Muscle of leg (tissue), 16 donors: ENCODE measurements around the gene GPR107. TPM values are rescaled to one million over a fixed set of nuclear protein-coding genes. Genes with fewer than 3 reads are reported as not detected.
A peak's percentile ranks its signal among the peaks of the same experiment; 100 is the strongest.
"Not testable (repeated sequence)": the region's sequence is repeated elsewhere in the genome, so short reads cannot be mapped to it uniquely, and the experiment has no call there.

Experiments used
- DNase-seq: peaks from one replicate; pipeline ENCODE4 v3.0.0; 2013
- H3K27ac ChIP-seq: one replicate; pipeline ENCODE4 v1.5.1; 2013; ENCODE audit warnings: mild to moderate bottlenecking, low read length, control low read depth
- H3K27me3 ChIP-seq: one replicate; pipeline ENCODE4 v1.6.1; 2013; ENCODE audit warnings: low read length; ENCODE audit not compliant: control insufficient read depth, insufficient read depth
- H3K36me3 ChIP-seq: one replicate; pipeline ENCODE4 v1.6.1; 2013; ENCODE audit warnings: low read length; ENCODE audit not compliant: control insufficient read depth, insufficient read depth
- H3K4me1 ChIP-seq: one replicate; pipeline ENCODE4 v1.6.1; 2013; ENCODE audit warnings: low read length; ENCODE audit not compliant: control insufficient read depth, insufficient read depth
- H3K4me3 ChIP-seq: one replicate; pipeline ENCODE4 v1.5.1; 2013; ENCODE audit warnings: low read length, control low read depth
- H3K9me3 ChIP-seq: replicated peaks from 2 replicates; pipeline ENCODE4 v1.6.1; 2013; ENCODE audit warnings: low read depth, low read length; ENCODE audit not compliant: control insufficient read depth
- WGBS: methylation state at CpG from one replicate; pipeline ENCODE4 v1.1.5; 2013; ENCODE audit warnings: missing lambda C conversion rate; ENCODE audit not compliant: insufficient coverage; 5-methylcytosine and 5-hydroxymethylcytosine counted together
- long read RNA-seq, 11 donors: transcript quantifications; one replicate each; lab custom pipeline, GENCODE V29; 2026
- polyA plus RNA-seq, 8 donors: library from polyadenylated mRNA; unstranded; fragments of 120-200 nt; gene quantifications; one replicate each; pipeline versions ENCODE4 v1.2.1 to v1.2.3, GENCODE V29; 2013; ENCODE audit warnings: inconsistent platforms in 1 of 8, low replicate concordance in 1 of 8; ENCODE audit not compliant: insufficient read length in 8 of 8, insufficient read depth in 1 of 8
- total RNA-seq: library from RNA; stranded (reverse); fragments of 120-200 nt; gene quantifications from one replicate; pipeline ENCODE4 v1.2.4, GENCODE V29; 2013

The GPR107 gene
- total RNA-seq: 17.9 TPM
- 10 to 100 TPM; 28.9 to 42.1 (median 36.4) TPM for polyA plus RNA-seq
- long read RNA-seq, donor 1: 0 reads
- long read RNA-seq, donor 2: 0 reads
- long read RNA-seq, donor 3, full-length matches to known transcripts: 4 of 4 reads
- long read RNA-seq, donor 3, partial matches to known transcripts: 0 of 4 reads
- long read RNA-seq, donor 3, other reads (novel, unspliced or antisense): 0 of 4 reads
- long read RNA-seq, donor 4, full-length matches to known transcripts: 1 of 1 reads
- long read RNA-seq, donor 4, partial matches to known transcripts: 0 of 1 reads
- long read RNA-seq, donor 4, other reads (novel, unspliced or antisense): 0 of 1 reads
- long read RNA-seq, donor 5, full-length matches to known transcripts: 4 of 39 reads
- long read RNA-seq, donor 5, partial matches to known transcripts: 35 of 39 reads
- long read RNA-seq, donor 5, other reads (novel, unspliced or antisense): 0 of 39 reads
- long read RNA-seq, donor 6, full-length matches to known transcripts: 2 of 2 reads
- long read RNA-seq, donor 6, partial matches to known transcripts: 0 of 2 reads
- long read RNA-seq, donor 6, other reads (novel, unspliced or antisense): 0 of 2 reads
- long read RNA-seq, donor 7, full-length matches to known transcripts: 2 of 9 reads
- long read RNA-seq, donor 7, partial matches to known transcripts: 7 of 9 reads
- long read RNA-seq, donor 7, other reads (novel, unspliced or antisense): 0 of 9 reads
- long read RNA-seq, donor 8: 0 reads
- long read RNA-seq, donor 9: 0 reads
- long read RNA-seq, donor 10, full-length matches to known transcripts: 2 of 2 reads
- long read RNA-seq, donor 10, partial matches to known transcripts: 0 of 2 reads
- long read RNA-seq, donor 10, other reads (novel, unspliced or antisense): 0 of 2 reads
- long read RNA-seq, donor 11: 0 reads

GRCh38 chr9:130053504-130054324 lies at the start of gene GPR107:
Gene GPR107, plus strand, starts transcription at chr9:130053906. Its CDS starts 27 bp downstream, at chr9:130053933.
- peak; percentile 91 for DNase-seq
- Histone ChIP-seq H3K9me3 (no peaks in the 10 kb centered on the region), H3K27ac (peak within 1 kb of the TSS; percentile 91), H3K4me3 (peak within 1 kb of the TSS; percentile 98), H3K4me1 (peaks cover 15% of the 10 kb centered on the region), H3K36me3 (peaks cover 7% of the 10 kb centered on the region), H3K27me3 (no peaks in the 10 kb centered on the region)
- under 1% methylated on average over 59 of the region's 64 CpGs for WGBS

- Histone ChIP-seq H3K36me3 (no peaks in the 10 kb centered on the region), H3K4me1 (no peaks in the 10 kb centered on the region), H3K27ac (no peak overlapping the region), H3K27me3 (no peaks in the 10 kb centered on the region), H3K9me3 (no peaks in the 10 kb centered on the region), H3K4me3 (no peak overlapping the region)
- no peak for DNase-seq
- 72% methylated on average over 3 of the region's 8 CpGs for WGBS
These were observed 49.7 kb upstream of the GPR107 start for GRCh38 chr9:130003943-130004552.

GRCh38 chr9:130006952-130007351 lies 46.8 kb upstream of the GPR107 start:
- not testable (repeated sequence) for H3K4me3 ChIP-seq, H3K9me3 ChIP-seq, H3K27ac ChIP-seq, H3K27me3 ChIP-seq, DNase-seq, H3K36me3 ChIP-seq, H3K4me1 ChIP-seq
- WGBS: 100% methylated on average over 1 of the region's 6 CpGs

GRCh38 chr9:130008538-130008937 lies 45.2 kb upstream of the GPR107 start:
- WGBS: 61% methylated on average over 2 of the region's 5 CpGs
- Histone ChIP-seq H3K4me1 (no peaks in the 10 kb centered on the region), H3K9me3 (peaks cover 8% of the 10 kb centered on the region)

GRCh38 chr9:130009546-130009945 lies 44.2 kb upstream of the GPR107 start:
- not testable (repeated sequence) for H3K4me3 ChIP-seq, H3K27ac ChIP-seq, H3K9me3 ChIP-seq, DNase-seq, H3K4me1 ChIP-seq, H3K36me3 ChIP-seq, H3K27me3 ChIP-seq
- WGBS: 71% methylated on average over 1 of the region's 10 CpGs

More at GRCh38 chr9:130008538-130008937, 45.2 kb upstream of the GPR107 start:
- H3K4me3 ChIP-seq: no peak overlapping the region
- H3K36me3 ChIP-seq: peaks cover 2% of the 10 kb centered on the region
- H3K27ac ChIP-seq: no peak overlapping the region
- DNase-seq: no peak
- H3K27me3 ChIP-seq: no peaks in the 10 kb centered on the region

- peaks cover 2% of the 10 kb centered on the region for H3K36me3 ChIP-seq
- no peaks in the 10 kb centered on the region for H3K27me3 ChIP-seq
- no peak overlapping the region for H3K27ac ChIP-seq
- no peaks in the 10 kb centered on the region for H3K4me1 ChIP-seq
- H3K9me3 ChIP-seq: peaks cover 8% of the 10 kb centered on the region
- no peak for DNase-seq
- H3K4me3 ChIP-seq: no peak overlapping the region
- WGBS: 100% methylated on average over 2 of the region's 5 CpGs
These were observed 43.3 kb upstream of the GPR107 start for GRCh38 chr9:130010151-130010988.

- no peaks in the 10 kb centered on the region for H3K27me3 ChIP-seq
- no peak overlapping the region for H3K27ac ChIP-seq
- 92% methylated on average over 2 of the region's 2 CpGs for WGBS
- H3K9me3 ChIP-seq: peaks cover 11% of the 10 kb centered on the region
- DNase-seq: no peak
- H3K36me3 ChIP-seq: peaks cover 2% of the 10 kb centered on the region
- no peaks in the 10 kb centered on the region for H3K4me1 ChIP-seq
- no peak overlapping the region for H3K4me3 ChIP-seq
These were observed 40.4 kb upstream of the GPR107 start for GRCh38 chr9:130013326-130013725.

- peaks cover 2% of the 10 kb centered on the region for H3K36me3 ChIP-seq
- no peaks in the 10 kb centered on the region for H3K27me3 ChIP-seq
- H3K9me3 ChIP-seq: peaks cover 11% of the 10 kb centered on the region
- 71% methylated on average over 1 of the region's 5 CpGs for WGBS
- H3K4me1 ChIP-seq: no peaks in the 10 kb centered on the region
- H3K4me3 ChIP-seq: no peak overlapping the region
- H3K27ac ChIP-seq: no peak overlapping the region
- DNase-seq: no peak
These were observed 38.2 kb upstream of the GPR107 start for GRCh38 chr9:130015353-130016019.
